ENCODE results near the gene CDH22. TPM values are rescaled to one million over a fixed set of nuclear protein-coding genes. Genes with fewer than 3 reads are reported as not detected.
A peak's percentile ranks its signal among the peaks of the same experiment; 100 is the strongest.

Gene CDH22
- total and polyA plus RNA-seq, 5 donors from 2014 or later: not detected

DNA sequence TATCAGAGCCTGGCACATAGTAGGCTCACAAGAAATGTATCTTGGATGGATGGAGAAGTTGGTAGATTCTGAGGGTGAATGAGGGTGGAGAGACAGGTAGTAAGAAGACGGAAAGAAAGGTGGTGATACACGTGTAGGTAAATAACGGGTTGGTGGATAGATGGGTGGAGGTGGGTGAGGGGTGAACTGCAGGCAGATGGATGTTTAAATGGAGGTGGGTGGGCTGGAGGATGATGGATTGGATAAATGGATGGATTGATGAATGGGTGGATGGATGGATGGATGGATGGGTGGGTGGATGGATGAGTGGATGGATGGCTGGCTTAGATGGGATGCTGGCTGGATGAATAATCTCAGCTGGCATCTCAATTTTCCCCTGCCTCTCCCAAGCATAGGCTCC, 9.9 kb downstream of the CDH22 start:
- ATAC-seq (ENCODE audit: low read depth in 2 of 2): no peak
- Mint-ChIP-seq H3K27me3 (peaks cover 8% of the 10 kb centered on the region), H3K9me3 (no peaks in the 10 kb centered on the region)

DNA sequence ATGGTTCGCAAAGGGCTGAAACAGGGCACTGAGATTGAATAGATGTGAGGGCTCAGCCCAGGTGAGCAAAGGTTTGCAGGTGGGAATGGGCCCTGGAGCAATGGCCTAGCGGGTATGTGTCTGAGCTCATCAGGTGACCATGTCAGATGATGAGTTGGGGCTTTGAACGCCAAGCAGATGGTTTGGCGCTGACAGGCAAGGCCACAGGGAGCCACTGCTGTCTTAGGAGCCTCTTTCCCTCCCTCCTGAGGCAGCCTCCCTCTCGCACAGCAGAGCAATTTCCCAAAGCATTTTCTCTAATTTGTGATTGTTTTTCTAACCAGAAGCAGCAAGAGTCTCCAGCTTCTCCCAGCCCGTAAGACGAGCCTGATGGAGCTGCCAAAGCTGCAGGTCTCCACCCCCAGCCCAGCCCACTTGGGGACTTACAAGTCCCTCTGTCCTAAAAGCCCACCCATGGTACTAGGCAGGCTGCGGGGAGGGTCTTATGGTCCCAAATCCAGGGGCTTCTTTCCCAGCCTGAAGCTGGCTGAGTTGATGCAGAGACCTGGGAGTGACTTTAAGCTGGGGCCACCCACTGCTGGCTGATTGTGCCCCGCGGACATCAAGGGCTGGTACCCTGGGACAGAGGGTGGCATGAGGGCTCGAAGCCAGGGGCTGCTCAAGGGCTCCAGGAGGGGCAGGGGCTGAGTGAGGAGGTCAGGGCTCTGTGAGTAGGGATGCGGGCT, 11.6 kb downstream of the CDH22 start:
- no peaks in the 10 kb centered on the region for H3K36me3 Mint-ChIP-seq
- no peaks in the 10 kb centered on the region for H3K36me3 ChIP-seq (ENCODE audit: control insufficient read depth, insufficient read depth, low read length)
- peaks cover 21% of the 10 kb centered on the region for H3K27me3 Mint-ChIP-seq
- H3K27ac Mint-ChIP-seq: no peak overlapping the region
- no peaks in the 10 kb centered on the region for H3K4me1 ChIP-seq (ENCODE audit: control insufficient read depth, insufficient read depth, low read length, poor library complexity, severe bottlenecking)
- H3K9me3 ChIP-seq (ENCODE audit: control insufficient read depth in 2 of 2, low read length in 2 of 2): no peaks in the 10 kb centered on the region
- H3K9me3 Mint-ChIP-seq: no peaks in the 10 kb centered on the region
- DNase-seq: no peak
- no peak overlapping the region for H3K27ac ChIP-seq (ENCODE audit: insufficient read depth, low read length, poor library complexity, severe bottlenecking)
- no peak overlapping the region for H3K4me3 ChIP-seq (ENCODE audit: low read depth, low read length)
- H3K4me3 Mint-ChIP-seq: no peak overlapping the region
- H3K4me1 Mint-ChIP-seq: no peaks in the 10 kb centered on the region
- no peak for ATAC-seq (ENCODE audit: low read depth in 2 of 2)
- peaks cover 7% of the 10 kb centered on the region for H3K27me3 ChIP-seq (ENCODE audit: control insufficient read depth, insufficient read depth, low read length)

More for the DNA sequence above, 9.9 kb downstream of the CDH22 start:
- no peak overlapping the region for H3K4me3 ChIP-seq (ENCODE audit: low read depth, low read length)
- Mint-ChIP-seq H3K36me3 (no peaks in the 10 kb centered on the region), H3K4me1 (no peaks in the 10 kb centered on the region), H3K4me3 (no peak overlapping the region), H3K27ac (peak overlapping the region in 1 of 3 donors; percentile 21)
- no peaks in the 10 kb centered on the region for H3K4me1 ChIP-seq (ENCODE audit: control insufficient read depth, insufficient read depth, low read length, poor library complexity, severe bottlenecking)
- no peak for DNase-seq
- H3K27me3 ChIP-seq (ENCODE audit: control insufficient read depth, insufficient read depth, low read length): peaks cover 3% of the 10 kb centered on the region
- no peak overlapping the region for H3K27ac ChIP-seq (ENCODE audit: insufficient read depth, low read length, poor library complexity, severe bottlenecking)
- H3K36me3 ChIP-seq (ENCODE audit: control insufficient read depth, insufficient read depth, low read length): no peaks in the 10 kb centered on the region
- no peaks in the 10 kb centered on the region for H3K9me3 ChIP-seq (ENCODE audit: control insufficient read depth in 2 of 2, low read length in 2 of 2)

DNA sequence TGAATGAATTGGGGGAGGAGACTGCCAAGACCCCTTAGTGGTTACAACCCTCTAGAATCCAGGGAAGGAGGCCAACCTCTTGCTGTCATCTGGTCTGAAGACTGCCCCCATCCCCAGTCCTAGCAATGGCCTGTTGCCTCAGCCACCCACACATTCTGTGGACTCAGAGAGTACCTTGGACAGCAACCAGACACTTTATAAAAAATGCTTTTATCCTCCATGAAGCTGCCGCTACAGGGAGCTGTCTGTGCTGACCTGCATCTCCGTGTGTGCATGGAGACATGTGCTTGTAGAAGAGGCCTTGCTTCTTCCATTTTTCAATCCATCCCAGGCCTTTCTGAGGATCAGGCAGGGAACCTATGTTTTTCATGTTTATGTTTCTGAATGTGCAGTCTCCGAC, 15.2 kb downstream of the CDH22 start:
- no peaks in the 10 kb centered on the region for H3K36me3 ChIP-seq (ENCODE audit: control insufficient read depth, insufficient read depth, low read length)
- Mint-ChIP-seq H3K27ac (no peak overlapping the region), H3K4me3 (no peak overlapping the region), H3K9me3 (no peaks in the 10 kb centered on the region), H3K4me1 (peaks cover 0 to 4% (median 0%) of the 10 kb centered on the region in 4 donors), H3K36me3 (no peaks in the 10 kb centered on the region), H3K27me3 (peaks cover 26% of the 10 kb centered on the region)
- H3K27ac ChIP-seq (ENCODE audit: insufficient read depth, low read length, poor library complexity, severe bottlenecking): no peak overlapping the region
- DNase-seq (peak in 1 of 3 donors; percentile 2), ATAC-seq (ENCODE audit: low read depth in 2 of 2) (no peak)
- no peaks in the 10 kb centered on the region for H3K9me3 ChIP-seq (ENCODE audit: control insufficient read depth in 2 of 2, low read length in 2 of 2)
- H3K27me3 ChIP-seq (ENCODE audit: control insufficient read depth, insufficient read depth, low read length): peaks cover 7% of the 10 kb centered on the region
- H3K4me1 ChIP-seq (ENCODE audit: control insufficient read depth, insufficient read depth, low read length, poor library complexity, severe bottlenecking): no peaks in the 10 kb centered on the region
- H3K4me3 ChIP-seq (ENCODE audit: low read depth, low read length): no peak overlapping the region

DNA sequence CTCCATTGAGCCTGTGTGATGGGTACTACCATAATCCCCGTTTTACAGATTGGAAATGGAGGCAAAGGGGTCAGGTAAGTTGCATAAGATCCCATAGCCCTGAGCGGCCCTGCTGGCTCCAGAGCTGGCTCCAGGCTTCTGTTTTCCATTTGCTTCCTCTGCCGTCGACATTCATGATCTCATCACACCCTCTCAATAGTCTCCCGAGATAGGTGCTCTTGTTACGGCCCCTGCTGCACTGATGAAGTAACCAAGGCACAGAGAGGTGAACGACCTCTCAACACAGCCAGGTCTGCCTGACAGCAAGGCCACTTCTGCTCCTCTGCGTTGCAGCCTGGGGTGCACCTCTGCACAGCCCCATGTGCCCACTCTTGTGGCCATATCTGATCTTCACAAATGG, 16.9 kb downstream of the CDH22 start:
- peaks cover 0 to 4% (median 0%) of the 10 kb centered on the region in 4 donors for H3K4me1 Mint-ChIP-seq
- no peak for ATAC-seq (ENCODE audit: low read depth in 2 of 2)
- peaks cover 26% of the 10 kb centered on the region for H3K27me3 Mint-ChIP-seq
- H3K36me3 Mint-ChIP-seq: no peaks in the 10 kb centered on the region
- DNase-seq: no peak
- H3K4me3 Mint-ChIP-seq: no peak overlapping the region
- Histone ChIP-seq H3K27ac (ENCODE audit: insufficient read depth, low read length, poor library complexity, severe bottlenecking) (no peak overlapping the region), H3K9me3 (ENCODE audit: control insufficient read depth in 2 of 2, low read length in 2 of 2) (no peaks in the 10 kb centered on the region), H3K36me3 (ENCODE audit: control insufficient read depth, insufficient read depth, low read length) (no peaks in the 10 kb centered on the region), H3K4me3 (ENCODE audit: low read depth, low read length) (no peak overlapping the region), H3K27me3 (ENCODE audit: control insufficient read depth, insufficient read depth, low read length) (peaks cover 9% of the 10 kb centered on the region), H3K4me1 (ENCODE audit: control insufficient read depth, insufficient read depth, low read length, poor library complexity, severe bottlenecking) (no peaks in the 10 kb centered on the region)
- no peaks in the 10 kb centered on the region for H3K9me3 Mint-ChIP-seq
- peak overlapping the region in 1 of 3 donors; percentile 5 for H3K27ac Mint-ChIP-seq

DNA sequence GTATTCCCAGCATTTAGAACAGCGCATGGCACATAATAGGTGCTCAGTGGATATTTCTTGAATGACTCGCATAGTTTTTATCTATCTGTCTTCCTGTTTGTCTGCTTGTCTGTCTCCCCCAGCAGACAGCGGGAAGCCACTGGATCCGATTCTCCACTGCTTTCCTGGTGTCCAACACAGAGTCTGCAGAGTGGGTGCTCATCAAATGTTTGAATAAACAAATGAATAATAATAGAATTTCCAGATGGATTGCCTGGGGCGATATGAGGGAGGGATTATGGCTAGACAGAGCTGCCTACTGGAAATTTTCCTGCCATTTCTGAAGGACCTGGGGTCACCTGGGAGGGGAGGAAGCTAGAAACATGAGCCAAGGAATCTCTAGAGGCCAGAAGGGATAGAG, 18.9 kb downstream of the CDH22 start:
- Histone ChIP-seq H3K27ac (ENCODE audit: insufficient read depth, low read length, poor library complexity, severe bottlenecking) (no peak overlapping the region), H3K4me3 (ENCODE audit: low read depth, low read length) (no peak overlapping the region), H3K9me3 (ENCODE audit: control insufficient read depth in 2 of 2, low read length in 2 of 2) (no peaks in the 10 kb centered on the region), H3K27me3 (ENCODE audit: control insufficient read depth, insufficient read depth, low read length) (peaks cover 6% of the 10 kb centered on the region), H3K36me3 (ENCODE audit: control insufficient read depth, insufficient read depth, low read length) (no peaks in the 10 kb centered on the region), H3K4me1 (ENCODE audit: control insufficient read depth, insufficient read depth, low read length, poor library complexity, severe bottlenecking) (no peaks in the 10 kb centered on the region)
- H3K4me1 Mint-ChIP-seq: peaks cover 0 to 4% (median 0%) of the 10 kb centered on the region in 4 donors
- H3K27ac Mint-ChIP-seq: no peak overlapping the region
- H3K36me3 Mint-ChIP-seq: no peaks in the 10 kb centered on the region
- DNase-seq (no peak), ATAC-seq (ENCODE audit: low read depth in 2 of 2) (no peak)
- H3K27me3 Mint-ChIP-seq: peaks cover 18% of the 10 kb centered on the region
- H3K9me3 Mint-ChIP-seq: no peaks in the 10 kb centered on the region
- no peak overlapping the region for H3K4me3 Mint-ChIP-seq

DNA sequence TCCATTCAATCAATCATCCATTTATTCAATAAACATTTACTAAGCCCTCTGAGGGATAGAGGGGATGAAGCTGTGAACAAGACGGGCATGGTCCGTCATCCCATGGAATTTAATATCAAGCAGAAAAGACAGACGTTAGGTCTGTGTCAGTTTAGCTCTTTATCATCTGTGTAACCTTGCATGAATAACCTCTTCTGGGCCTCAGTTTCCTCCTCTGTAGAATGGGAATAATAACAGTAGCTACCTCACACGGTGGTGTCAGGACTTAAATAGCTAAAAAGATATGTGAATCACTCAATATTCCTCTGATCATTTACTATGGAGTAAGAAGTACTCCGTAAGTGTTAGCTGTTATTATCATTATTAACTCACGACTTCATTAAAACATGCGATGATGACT, 21.3 kb downstream of the CDH22 start:
- no peak overlapping the region for H3K27ac ChIP-seq (ENCODE audit: insufficient read depth, low read length, poor library complexity, severe bottlenecking)
- Mint-ChIP-seq H3K4me1 (peaks cover 0 to 4% (median 0%) of the 10 kb centered on the region in 4 donors), H3K27me3 (peaks cover 18% of the 10 kb centered on the region), H3K27ac (no peak overlapping the region), H3K4me3 (no peak overlapping the region), H3K9me3 (no peaks in the 10 kb centered on the region), H3K36me3 (no peaks in the 10 kb centered on the region)
- no peaks in the 10 kb centered on the region for H3K9me3 ChIP-seq (ENCODE audit: control insufficient read depth in 2 of 2, low read length in 2 of 2)
- no peaks in the 10 kb centered on the region for H3K36me3 ChIP-seq (ENCODE audit: control insufficient read depth, insufficient read depth, low read length)
- DNase-seq (no peak), ATAC-seq (ENCODE audit: low read depth in 2 of 2) (no peak)
- peaks cover 7% of the 10 kb centered on the region for H3K27me3 ChIP-seq (ENCODE audit: control insufficient read depth, insufficient read depth, low read length)
- H3K4me3 ChIP-seq (ENCODE audit: low read depth, low read length): no peak overlapping the region
- no peaks in the 10 kb centered on the region for H3K4me1 ChIP-seq (ENCODE audit: control insufficient read depth, insufficient read depth, low read length, poor library complexity, severe bottlenecking)

DNA sequence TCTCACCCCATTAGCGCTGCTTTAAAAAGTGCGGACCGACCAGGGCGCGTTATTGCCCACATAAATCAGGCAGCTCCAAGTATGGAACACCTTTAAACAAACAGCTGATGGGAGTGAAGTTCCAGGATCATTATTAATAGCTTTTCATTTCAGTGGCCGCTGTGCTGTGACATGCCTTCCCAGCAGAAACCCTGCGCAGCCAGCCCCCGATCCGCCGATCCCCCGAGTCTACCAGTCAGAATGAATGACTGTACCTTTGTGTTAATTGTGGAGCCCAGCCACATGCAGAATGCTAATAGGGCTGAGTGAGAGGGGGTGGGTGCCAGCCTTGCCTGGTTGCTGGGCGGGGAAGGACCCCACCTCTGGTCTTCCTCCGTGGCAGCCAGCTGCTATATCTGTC, 21.9 kb downstream of the CDH22 start:
- H3K4me1 Mint-ChIP-seq: peaks cover 0 to 4% (median 0%) of the 10 kb centered on the region in 4 donors
- no peaks in the 10 kb centered on the region for H3K36me3 ChIP-seq (ENCODE audit: control insufficient read depth, insufficient read depth, low read length)
- H3K4me3 ChIP-seq (ENCODE audit: low read depth, low read length): no peak overlapping the region
- H3K27ac ChIP-seq (ENCODE audit: insufficient read depth, low read length, poor library complexity, severe bottlenecking): no peak overlapping the region
- H3K4me3 Mint-ChIP-seq: no peak overlapping the region
- peaks cover 10% of the 10 kb centered on the region for H3K27me3 ChIP-seq (ENCODE audit: control insufficient read depth, insufficient read depth, low read length)
- no peaks in the 10 kb centered on the region for H3K9me3 ChIP-seq (ENCODE audit: control insufficient read depth in 2 of 2, low read length in 2 of 2)
- H3K27me3 Mint-ChIP-seq: peaks cover 16% of the 10 kb centered on the region
- no peaks in the 10 kb centered on the region for H3K9me3 Mint-ChIP-seq
- H3K36me3 Mint-ChIP-seq: no peaks in the 10 kb centered on the region
- H3K27ac Mint-ChIP-seq: no peak overlapping the region
- no peak for ATAC-seq (ENCODE audit: low read depth in 2 of 2)
- no peaks in the 10 kb centered on the region for H3K4me1 ChIP-seq (ENCODE audit: control insufficient read depth, insufficient read depth, low read length, poor library complexity, severe bottlenecking)
- no peak for DNase-seq

DNA sequence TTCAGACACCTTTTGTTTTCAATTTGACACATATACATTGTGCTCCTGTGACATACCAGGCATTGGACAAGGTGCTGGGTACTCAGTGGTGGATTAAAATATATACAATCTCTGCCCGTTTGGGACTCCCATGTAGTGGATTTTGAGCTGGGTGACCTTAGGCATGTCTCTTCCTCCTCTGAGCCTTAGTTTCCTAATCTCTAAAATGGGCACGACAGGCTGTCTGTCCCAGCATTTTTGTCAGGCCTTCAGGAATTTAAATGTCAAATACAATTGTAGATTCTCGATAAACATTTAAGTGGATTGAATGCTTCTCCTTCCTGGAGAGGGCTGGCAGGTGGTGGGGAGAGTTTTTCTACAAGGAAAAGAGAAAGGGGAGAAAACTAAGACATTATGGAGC, 22.6 kb downstream of the CDH22 start:
- Histone ChIP-seq H3K27me3 (ENCODE audit: control insufficient read depth, insufficient read depth, low read length) (peaks cover 10% of the 10 kb centered on the region), H3K4me1 (ENCODE audit: control insufficient read depth, insufficient read depth, low read length, poor library complexity, severe bottlenecking) (no peaks in the 10 kb centered on the region), H3K4me3 (ENCODE audit: low read depth, low read length) (no peak overlapping the region), H3K27ac (ENCODE audit: insufficient read depth, low read length, poor library complexity, severe bottlenecking) (no peak overlapping the region), H3K9me3 (ENCODE audit: control insufficient read depth in 2 of 2, low read length in 2 of 2) (no peaks in the 10 kb centered on the region), H3K36me3 (ENCODE audit: control insufficient read depth, insufficient read depth, low read length) (no peaks in the 10 kb centered on the region)
- Mint-ChIP-seq H3K4me1 (peaks cover 0 to 4% (median 0%) of the 10 kb centered on the region in 4 donors), H3K9me3 (peaks cover 0 to 2% (median 0%) of the 10 kb centered on the region in 7 donors), H3K27ac (no peak overlapping the region), H3K4me3 (no peak overlapping the region), H3K36me3 (no peaks in the 10 kb centered on the region), H3K27me3 (peaks cover 16% of the 10 kb centered on the region)
- DNase-seq: no peak
- ATAC-seq (ENCODE audit: low read depth in 2 of 2): no peak
